GM19372 (cell line): ENCODE results near the gene PGAP3.

Source experiments
- ATAC-seq: cut with Tn5 transposase; IDR thresholded peaks from one replicate; pipeline ENCODE4 v1.9.1; 2021; ENCODE audit warnings: mild to moderate bottlenecking, low read depth, moderate library complexity; ENCODE audit not compliant: unreplicated experiment

PGAP3 gene

DNA sequence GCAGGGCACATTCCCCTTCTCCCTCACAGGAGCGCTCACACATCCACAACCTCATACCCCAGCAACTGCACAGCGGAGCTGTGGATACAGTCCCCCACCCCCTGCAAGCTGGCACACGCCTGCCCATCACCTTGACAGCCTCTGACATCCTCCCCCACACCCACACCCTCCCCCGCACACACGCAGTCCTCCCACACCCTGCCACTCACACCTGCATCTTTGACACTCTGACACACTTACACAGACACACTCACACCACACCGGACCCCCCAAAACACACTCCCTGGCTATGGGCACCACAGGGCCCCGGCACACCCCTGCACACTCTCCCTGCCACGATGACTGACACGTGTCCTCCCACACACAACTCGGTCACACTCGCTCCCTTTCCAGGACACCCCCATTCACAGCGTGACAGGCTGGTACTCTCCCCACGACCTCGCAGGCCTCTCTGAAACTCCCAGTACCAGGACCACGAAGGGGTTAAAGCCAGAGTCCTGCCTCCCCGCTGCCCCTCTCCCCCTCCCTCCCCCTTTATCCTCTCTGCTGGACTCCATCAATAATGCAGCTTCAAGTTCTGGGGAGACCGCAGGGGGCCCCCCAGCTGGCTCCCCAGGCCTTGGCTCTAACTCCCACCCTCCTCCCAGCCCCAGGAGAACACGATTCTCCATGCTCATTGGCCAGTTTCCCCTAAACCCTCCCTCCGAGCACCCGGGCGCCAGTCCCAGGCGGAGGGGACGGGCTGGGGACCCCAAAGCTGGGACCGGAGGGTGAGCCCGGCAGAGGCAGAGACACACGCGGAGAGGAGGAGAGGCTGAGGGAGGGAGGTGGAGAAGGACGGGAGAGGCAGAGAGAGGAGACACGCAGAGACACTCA, 61.4 kb downstream of the PGAP3 start, which contains the start of gene PPP1R1B:
TSS of gene PPP1R1B (plus strand) at position 782 of the 876 bp plus-strand sequence. CDS start 441 bp downstream, outside the sequence.
- no peak for ATAC-seq

GRCh38 chr17:39625198-39625785, 62.6 kb downstream of the PGAP3 start:
- ATAC-seq = no peak

DNA sequence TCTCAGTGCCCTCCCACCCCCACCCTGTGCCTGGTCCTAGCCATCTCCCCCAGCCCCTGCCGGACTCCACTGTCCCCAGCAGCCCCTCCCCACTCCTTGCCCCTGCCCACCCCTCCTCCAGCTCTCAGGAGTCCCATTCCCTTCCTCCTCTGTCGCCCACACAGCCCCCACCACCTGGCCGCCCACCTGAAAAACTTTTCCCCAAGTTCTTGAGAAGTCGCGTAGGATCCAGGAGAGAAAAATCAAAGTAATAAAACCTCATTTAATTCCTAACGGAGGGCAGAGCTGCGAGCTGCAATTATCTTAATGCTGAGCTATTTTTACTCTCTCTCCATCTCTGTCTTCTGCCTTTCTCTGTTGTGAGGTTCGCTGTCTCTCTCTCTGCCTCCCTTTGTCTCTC, 63.5 kb downstream of the PGAP3 start:
- ATAC-seq = no peak

DNA sequence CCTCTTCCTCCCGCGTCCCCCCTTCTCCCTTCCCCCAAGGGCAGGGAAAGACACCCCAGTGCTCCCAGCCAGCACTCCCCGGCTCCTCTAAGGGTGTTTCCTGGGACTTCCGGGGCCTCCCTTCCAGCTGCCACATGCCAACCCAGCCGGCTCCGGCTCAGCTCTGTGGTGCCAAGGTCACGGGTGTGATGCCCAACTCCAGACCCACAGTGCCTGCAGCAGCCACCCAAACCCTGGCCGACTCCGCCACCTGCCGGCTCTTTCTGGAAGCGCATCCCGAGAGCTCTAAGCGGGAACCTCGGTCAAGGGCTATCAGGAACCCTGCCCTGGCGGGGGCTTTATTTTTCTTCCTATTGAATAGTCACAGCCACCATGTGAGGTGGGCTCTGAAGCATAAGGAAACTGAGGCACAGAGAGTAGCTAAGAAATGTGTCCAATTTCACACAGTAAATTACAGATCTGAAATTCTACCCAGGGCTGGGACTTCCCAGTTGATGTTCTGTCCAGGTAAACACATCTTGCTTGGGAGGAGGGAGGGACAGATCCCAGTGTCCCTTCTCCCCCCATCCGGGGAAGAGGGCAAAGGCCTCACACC, 64.4 kb downstream of the PGAP3 start:
- ATAC-seq = peak; percentile 60

GRCh38 chr17:39622380-39623006, 65.4 kb downstream of the PGAP3 start:
- no peak for ATAC-seq

DNA sequence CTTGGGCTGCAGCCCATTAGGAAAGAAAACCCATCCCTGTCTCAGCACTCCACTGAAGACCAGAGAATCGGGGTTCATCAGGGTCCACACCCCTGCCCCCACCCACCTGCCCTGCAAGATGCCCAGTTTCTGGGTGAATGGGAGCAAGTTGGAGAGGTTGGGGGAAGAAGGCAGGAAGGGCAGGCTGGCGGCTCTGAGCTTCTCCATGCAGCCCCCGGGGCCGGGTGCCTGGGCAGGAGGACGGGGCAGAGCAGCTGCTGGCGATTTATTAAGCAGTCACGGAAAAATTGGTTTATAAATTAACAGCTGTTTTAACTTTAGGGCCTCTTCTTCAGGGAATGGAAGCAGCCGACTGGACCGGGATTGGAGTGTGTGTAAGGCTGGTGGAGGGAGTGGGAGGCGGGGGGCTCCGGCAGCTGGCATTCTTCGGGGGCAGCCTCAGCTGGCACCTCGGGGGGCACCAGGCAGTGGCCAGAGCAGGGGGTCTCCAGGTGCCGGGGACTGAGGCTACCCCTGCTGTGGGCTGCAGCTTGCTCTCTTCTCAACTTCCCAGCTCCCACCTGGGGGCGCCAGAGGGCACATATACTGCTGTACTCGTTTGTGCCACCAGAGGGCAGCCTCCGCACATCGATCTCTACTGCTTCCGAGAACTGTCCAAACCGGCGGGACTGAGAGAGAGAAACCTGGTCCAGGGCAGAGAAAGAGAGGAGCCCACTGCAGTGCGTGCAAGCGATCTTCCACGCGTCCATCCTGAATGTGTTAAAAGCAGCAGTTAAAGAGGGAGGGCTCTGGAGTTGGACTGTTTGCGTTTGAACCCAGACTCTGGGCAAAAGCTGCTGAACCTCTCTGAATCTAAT, 66.1 kb downstream of the PGAP3 start:
- peak; percentile 58 for ATAC-seq
